ENCODE results near the gene CACNA2D4. TPM values are rescaled to one million over a fixed set of nuclear protein-coding genes. Genes with fewer than 3 reads are reported as not detected.
A peak's percentile ranks its signal among the peaks of the same experiment; 100 is the strongest.

The CACNA2D4 gene
- total and polyA plus RNA-seq, 8 donors: 0.60 to 3.1 (median 2.0) TPM

GRCh38 chr12:1811948-1812291, 106.5 kb downstream of the CACNA2D4 start:
- WGBS, 2 donors: 55 to 74% methylated on average over 6 of the region's 6 CpGs

GRCh38 chr12:1811281-1811947, 107.0 kb downstream of the CACNA2D4 start:
- no peak overlapping the region for H3K4me3 ChIP-seq
- ATAC-seq: peak in 3 of 4 donors; percentile 11 to 61 (median 50)
- intact Hi-C loops (cut with DNase I): no loop called here
- no peaks in the 10 kb centered on the region for H3K4me1 ChIP-seq
- H3K27me3 ChIP-seq: no peaks in the 10 kb centered on the region
- no peaks in the 10 kb centered on the region for H3K9me3 ChIP-seq
- no peak for FAIRE-seq
- WGBS, 2 donors: 64% methylated on average over 25 to 27 of the region's 27 CpGs
- no peak for TF ChIP-seq CTCF (IDR thresholded peaks at IDR 0.05)
- DNase-seq: peak in 2 of 6 donors; percentile 9 to 38
- H3K27ac ChIP-seq: peak overlapping the region in 2 of 4 donors; percentile 44 to 58
- H3K36me3 ChIP-seq: no peaks in the 10 kb centered on the region

More at GRCh38 chr12:1811948-1812291, 106.5 kb downstream of the CACNA2D4 start:
- FAIRE-seq: no peak
- no peak for TF ChIP-seq CTCF (IDR thresholded peaks at IDR 0.05)
- no peaks in the 10 kb centered on the region for H3K9me3 ChIP-seq
- DNase-seq: peak in 1 of 6 donors; percentile 0
- H3K4me3 ChIP-seq: no peak overlapping the region
- intact Hi-C loops (cut with DNase I): no loop called here
- no peaks in the 10 kb centered on the region for H3K27me3 ChIP-seq
- no peaks in the 10 kb centered on the region for H3K36me3 ChIP-seq
- no peaks in the 10 kb centered on the region for H3K4me1 ChIP-seq
- peak overlapping the region in 2 of 4 donors; percentile 44 to 58 for H3K27ac ChIP-seq
- no peak for ATAC-seq

- ATAC-seq (no peak), FAIRE-seq (no peak), DNase-seq (peak in 2 of 6 donors; percentile 8 to 39)
- Histone ChIP-seq H3K4me1 (no peaks in the 10 kb centered on the region), H3K36me3 (no peaks in the 10 kb centered on the region), H3K4me3 (no peak overlapping the region), H3K9me3 (no peaks in the 10 kb centered on the region), H3K27me3 (no peaks in the 10 kb centered on the region), H3K27ac (no peak overlapping the region)
- 67 to 71% methylated on average over 10 of the region's 10 CpGs for WGBS, 2 donors
- intact Hi-C loops (cut with DNase I): no loop called here
- no peak for TF ChIP-seq CTCF (IDR thresholded peaks at IDR 0.05)
Observed at GRCh38 chr12:1810931-1811280, 107.5 kb downstream of the CACNA2D4 start.

GRCh38 chr12:1810201-1810930, 108.1 kb downstream of the CACNA2D4 start:
- FAIRE-seq (no peak), ATAC-seq (no peak), DNase-seq (peak in 2 of 6 donors; percentile 5 to 28)
- no peaks in the 10 kb centered on the region for H3K4me1 ChIP-seq
- intact Hi-C loops (cut with DNase I): no loop called here
- H3K27me3 ChIP-seq: no peaks in the 10 kb centered on the region
- H3K27ac ChIP-seq: no peak overlapping the region
- TF ChIP-seq CTCF (IDR thresholded peaks at IDR 0.05): no peak
- no peak overlapping the region for H3K4me3 ChIP-seq
- 75 to 86% methylated on average over 21 of the region's 21 CpGs for WGBS, 2 donors
- H3K9me3 ChIP-seq: no peaks in the 10 kb centered on the region
- H3K36me3 ChIP-seq: no peaks in the 10 kb centered on the region
